Measurements from ENCODE around the gene SAMD14. TPM values are rescaled to one million over a fixed set of nuclear protein-coding genes. Genes with fewer than 3 reads are reported as not detected.
A peak's percentile ranks its signal among the peaks of the same experiment; 100 is the strongest.

Gene SAMD14
- polyA plus RNA-seq, 1 donor: 5.7 TPM

- no peaks in the 10 kb centered on the region for H3K27me3 ChIP-seq (ENCODE audit: control insufficient read depth, insufficient read depth, low read length)
- WGBS (ENCODE audit: insufficient coverage, low lambda C conversion rate): no CpG with 5 or more reads among the region's 5 CpGs
- peaks cover 36% of the 10 kb centered on the region for H3K36me3 ChIP-seq (ENCODE audit: control insufficient read depth, insufficient read depth, low read length)
- H3K27ac ChIP-seq (ENCODE audit: low read length): peak overlapping the region; percentile 54
- no peaks in the 10 kb centered on the region for H3K9me3 ChIP-seq (ENCODE audit: control insufficient read depth, low read depth, low read length)
- DNase-seq: peak; percentile 69 to 79
- peaks cover 54% of the 10 kb centered on the region for H3K4me1 ChIP-seq (ENCODE audit: control insufficient read depth, insufficient read depth, low read length)
- peak overlapping the region; percentile 87 for H3K4me3 ChIP-seq (ENCODE audit: low read length)
Observed at GRCh38 chr17:50147841-50148225, 17.9 kb upstream of the SAMD14 start.

- H3K36me3 ChIP-seq (ENCODE audit: control insufficient read depth, insufficient read depth, low read length): peaks cover 44% of the 10 kb centered on the region
- WGBS (ENCODE audit: insufficient coverage, low lambda C conversion rate): no CpG with 5 or more reads among the region's 15 CpGs
- H3K27ac ChIP-seq (ENCODE audit: low read length): peak overlapping the region; percentile 20
- no peak for DNase-seq
- H3K27me3 ChIP-seq (ENCODE audit: control insufficient read depth, insufficient read depth, low read length): no peaks in the 10 kb centered on the region
- H3K4me1 ChIP-seq (ENCODE audit: control insufficient read depth, insufficient read depth, low read length): peaks cover 48% of the 10 kb centered on the region
- H3K4me3 ChIP-seq (ENCODE audit: low read length): peak overlapping the region; percentile 87
- no peaks in the 10 kb centered on the region for H3K9me3 ChIP-seq (ENCODE audit: control insufficient read depth, low read depth, low read length)
Observed at GRCh38 chr17:50146927-50147665, 17.1 kb upstream of the SAMD14 start.

GRCh38 chr17:50146230-50146926 lies 16.4 kb upstream of the SAMD14 start:
- no peak for DNase-seq
- WGBS (ENCODE audit: insufficient coverage, low lambda C conversion rate): no CpG with 5 or more reads among the region's 10 CpGs
- Histone ChIP-seq H3K4me1 (ENCODE audit: control insufficient read depth, insufficient read depth, low read length) (peaks cover 46% of the 10 kb centered on the region), H3K4me3 (ENCODE audit: low read length) (no peak overlapping the region), H3K27me3 (ENCODE audit: control insufficient read depth, insufficient read depth, low read length) (no peaks in the 10 kb centered on the region), H3K9me3 (ENCODE audit: control insufficient read depth, low read depth, low read length) (no peaks in the 10 kb centered on the region), H3K27ac (ENCODE audit: low read length) (no peak overlapping the region), H3K36me3 (ENCODE audit: control insufficient read depth, insufficient read depth, low read length) (peaks cover 51% of the 10 kb centered on the region)

- no peak for DNase-seq
- Histone ChIP-seq H3K4me3 (ENCODE audit: low read length) (no peak overlapping the region), H3K36me3 (ENCODE audit: control insufficient read depth, insufficient read depth, low read length) (peaks cover 58% of the 10 kb centered on the region), H3K27me3 (ENCODE audit: control insufficient read depth, insufficient read depth, low read length) (no peaks in the 10 kb centered on the region), H3K9me3 (ENCODE audit: control insufficient read depth, low read depth, low read length) (no peaks in the 10 kb centered on the region), H3K27ac (ENCODE audit: low read length) (no peak overlapping the region), H3K4me1 (ENCODE audit: control insufficient read depth, insufficient read depth, low read length) (peaks cover 43% of the 10 kb centered on the region)
- no CpG with 5 or more reads among the region's 11 CpGs for WGBS (ENCODE audit: insufficient coverage, low lambda C conversion rate)
Observed at GRCh38 chr17:50145532-50146229, 15.7 kb upstream of the SAMD14 start.

GRCh38 chr17:50144845-50145531 lies 15.0 kb upstream of the SAMD14 start:
- H3K27ac ChIP-seq (ENCODE audit: low read length): peak overlapping the region; percentile 3
- no CpG with 5 or more reads among the region's 16 CpGs for WGBS (ENCODE audit: insufficient coverage, low lambda C conversion rate)
- DNase-seq: peak; percentile 46 to 59
- peaks cover 3% of the 10 kb centered on the region for H3K9me3 ChIP-seq (ENCODE audit: control insufficient read depth, low read depth, low read length)
- H3K27me3 ChIP-seq (ENCODE audit: control insufficient read depth, insufficient read depth, low read length): no peaks in the 10 kb centered on the region
- peaks cover 43% of the 10 kb centered on the region for H3K4me1 ChIP-seq (ENCODE audit: control insufficient read depth, insufficient read depth, low read length)
- H3K4me3 ChIP-seq (ENCODE audit: low read length): no peak overlapping the region
- peaks cover 65% of the 10 kb centered on the region for H3K36me3 ChIP-seq (ENCODE audit: control insufficient read depth, insufficient read depth, low read length)

- Histone ChIP-seq H3K27ac (ENCODE audit: low read length) (no peak overlapping the region), H3K9me3 (ENCODE audit: control insufficient read depth, low read depth, low read length) (peaks cover 3% of the 10 kb centered on the region), H3K36me3 (ENCODE audit: control insufficient read depth, insufficient read depth, low read length) (peaks cover 70% of the 10 kb centered on the region), H3K27me3 (ENCODE audit: control insufficient read depth, insufficient read depth, low read length) (no peaks in the 10 kb centered on the region), H3K4me1 (ENCODE audit: control insufficient read depth, insufficient read depth, low read length) (peaks cover 43% of the 10 kb centered on the region), H3K4me3 (ENCODE audit: low read length) (no peak overlapping the region)
- DNase-seq: no peak
- 100% methylated on average over 1 of the region's 6 CpGs for WGBS (ENCODE audit: insufficient coverage, low lambda C conversion rate)
Observed at GRCh38 chr17:50144355-50144754, 14.4 kb upstream of the SAMD14 start.

GRCh38 chr17:50143461-50144176 lies 13.7 kb upstream of the SAMD14 start:
- DNase-seq: no peak
- Histone ChIP-seq H3K9me3 (ENCODE audit: control insufficient read depth, low read depth, low read length) (peaks cover 3% of the 10 kb centered on the region), H3K36me3 (ENCODE audit: control insufficient read depth, insufficient read depth, low read length) (peaks cover 77% of the 10 kb centered on the region), H3K4me1 (ENCODE audit: control insufficient read depth, insufficient read depth, low read length) (peaks cover 43% of the 10 kb centered on the region), H3K4me3 (ENCODE audit: low read length) (no peak overlapping the region), H3K27ac (ENCODE audit: low read length) (no peak overlapping the region), H3K27me3 (ENCODE audit: control insufficient read depth, insufficient read depth, low read length) (no peaks in the 10 kb centered on the region)
- no CpG with 5 or more reads among the region's 20 CpGs for whole genome bisulfite sequencing (ENCODE audit: insufficient coverage, low lambda C conversion rate)

GRCh38 chr17:50141745-50142110 lies 11.8 kb upstream of the SAMD14 start:
- no peaks in the 10 kb centered on the region for H3K27me3 ChIP-seq (ENCODE audit: control insufficient read depth, insufficient read depth, low read length)
- no peak for DNase-seq
- no CpG with 5 or more reads among the region's 8 CpGs for WGBS (ENCODE audit: insufficient coverage, low lambda C conversion rate)
- no peak overlapping the region for H3K4me3 ChIP-seq (ENCODE audit: low read length)
- peaks cover 94% of the 10 kb centered on the region for H3K36me3 ChIP-seq (ENCODE audit: control insufficient read depth, insufficient read depth, low read length)
- peaks cover 26% of the 10 kb centered on the region for H3K4me1 ChIP-seq (ENCODE audit: control insufficient read depth, insufficient read depth, low read length)
- H3K27ac ChIP-seq (ENCODE audit: low read length): no peak overlapping the region
- peaks cover 3% of the 10 kb centered on the region for H3K9me3 ChIP-seq (ENCODE audit: control insufficient read depth, low read depth, low read length)

GRCh38 chr17:50141026-50141744 lies 11.2 kb upstream of the SAMD14 start:
- Histone ChIP-seq H3K27ac (ENCODE audit: low read length) (no peak overlapping the region), H3K4me1 (ENCODE audit: control insufficient read depth, insufficient read depth, low read length) (peaks cover 20% of the 10 kb centered on the region), H3K36me3 (ENCODE audit: control insufficient read depth, insufficient read depth, low read length) (peaks cover 94% of the 10 kb centered on the region), H3K4me3 (ENCODE audit: low read length) (no peak overlapping the region), H3K27me3 (ENCODE audit: control insufficient read depth, insufficient read depth, low read length) (no peaks in the 10 kb centered on the region), H3K9me3 (ENCODE audit: control insufficient read depth, low read depth, low read length) (peaks cover 3% of the 10 kb centered on the region)
- DNase-seq: no peak
- WGBS (ENCODE audit: insufficient coverage, low lambda C conversion rate): no CpG with 5 or more reads among the region's 16 CpGs

Measured in large intestine (tissue), 3 donors.